Omental fat pad (tissue), 4 donors: ENCODE results near the gene MOBP. TPM values are rescaled to one million over a fixed set of nuclear protein-coding genes. Genes with fewer than 3 reads are reported as not detected.

ENCODE experiments used
- ATAC-seq: fragments of 150-250 bp; one replicate; pipeline ENCODE4 v1.9.1; 2016; ENCODE audit warnings: mild to moderate bottlenecking, moderate library complexity; ENCODE audit not compliant: low FRiP score
- DNase-seq: peaks from one replicate; pipeline ENCODE4 v3.0.0-alpha.2; 2019; ENCODE audit warnings: low spot score
- CTCF ChIP-seq, 3 donors: fragments of 450-650 bp; IDR thresholded peaks; one replicate each; pipeline ENCODE4 v1.5.1; 2016 to 2017; ENCODE audit warnings: antibody characterized with exemption in 3 of 3, mild to moderate bottlenecking in 3 of 3, moderate library complexity in 2 of 3
- total RNA-seq, 4 donors: library from RNA; depleted of rRNA; stranded (reverse); fragments of >200 nt; gene quantifications; one replicate each; pipeline ENCODE4 v1.1.0, GENCODE V29; 2016

The MOBP gene
- total RNA-seq, 4 donors from 2014 or later: 0.09 TPM; not detected in 3

GRCh38 chr3:39428745-39429201 is 38.7 kb upstream of the MOBP start:
- ATAC-seq: no peak
- no peak for TF ChIP-seq CTCF (IDR thresholded peaks at IDR 0.05)
- DNase-seq: no peak

DNA sequence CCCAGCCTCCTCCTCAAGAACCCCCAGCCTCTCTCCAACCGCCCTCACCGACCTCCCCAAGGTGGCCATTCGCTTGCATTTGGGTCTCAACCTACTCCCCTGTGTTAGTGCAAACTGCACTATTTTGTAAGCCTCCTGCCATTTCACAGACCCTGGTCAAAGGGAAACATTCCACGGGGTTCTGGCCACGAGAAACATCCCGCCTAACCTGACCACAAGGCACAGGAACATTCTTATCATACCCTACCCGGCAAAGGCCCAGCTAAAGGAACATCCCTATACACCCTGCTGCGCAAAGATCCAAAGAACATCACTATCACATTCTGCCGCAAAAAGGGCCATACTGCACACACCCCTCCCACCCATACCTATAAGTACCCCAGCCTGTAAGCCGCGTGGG is 38.0 kb upstream of the MOBP start:
- TF ChIP-seq CTCF (IDR thresholded peaks at IDR 0.05): no peak
- no peak for ATAC-seq
- no peak for DNase-seq

DNA sequence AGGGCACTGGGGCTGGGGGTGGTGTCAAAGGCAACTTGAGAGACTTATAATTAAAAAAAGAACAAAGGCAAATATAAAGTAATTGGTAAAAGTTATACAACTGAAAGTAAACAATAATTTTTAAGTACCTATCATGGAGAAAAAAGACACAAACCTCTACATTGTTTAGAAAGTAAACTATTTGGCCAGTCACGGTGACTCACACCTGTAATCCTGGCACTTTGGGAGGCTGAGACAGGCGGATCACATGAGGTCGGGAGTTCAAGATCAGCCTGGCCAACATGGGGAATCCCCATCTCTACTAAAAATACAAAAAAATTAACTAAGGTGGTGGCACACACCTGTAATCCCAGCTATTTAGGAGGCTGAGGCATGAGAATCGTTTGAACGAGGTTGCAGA is 35.1 kb upstream of the MOBP start:
- DNase-seq: no peak
- no peak for TF ChIP-seq CTCF (IDR thresholded peaks at IDR 0.05)
- ATAC-seq: no peak

GRCh38 chr3:39433642-39434041 is 33.8 kb upstream of the MOBP start:
- ATAC-seq: peak; percentile 27

DNA sequence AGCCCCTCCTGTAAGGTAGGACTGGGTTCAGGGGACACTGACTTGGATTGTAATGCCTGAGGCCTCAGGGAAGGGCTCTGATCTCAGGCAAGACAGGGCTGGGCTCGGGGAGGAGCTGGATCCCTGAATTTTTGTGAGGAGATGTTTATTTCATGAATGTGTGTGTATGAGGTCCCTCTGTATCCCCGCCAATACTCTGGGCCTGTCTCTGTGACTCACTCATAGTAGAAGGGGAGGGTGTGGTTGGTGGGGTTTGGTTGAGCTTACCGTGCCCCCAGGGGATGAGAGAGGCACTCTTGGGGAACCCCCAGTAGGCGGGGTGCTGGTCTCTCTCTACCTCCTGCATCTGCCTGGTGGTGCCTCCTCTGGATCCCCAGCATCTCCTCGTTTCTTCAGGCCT is 32.9 kb upstream of the MOBP start:
- ATAC-seq (no peak), DNase-seq (no peak)
- TF ChIP-seq CTCF (IDR thresholded peaks at IDR 0.05): no peak

More at GRCh38 chr3:39433642-39434041, 33.8 kb upstream of the MOBP start:
- no peak for DNase-seq
- no peak for TF ChIP-seq CTCF (IDR thresholded peaks at IDR 0.05)

DNA sequence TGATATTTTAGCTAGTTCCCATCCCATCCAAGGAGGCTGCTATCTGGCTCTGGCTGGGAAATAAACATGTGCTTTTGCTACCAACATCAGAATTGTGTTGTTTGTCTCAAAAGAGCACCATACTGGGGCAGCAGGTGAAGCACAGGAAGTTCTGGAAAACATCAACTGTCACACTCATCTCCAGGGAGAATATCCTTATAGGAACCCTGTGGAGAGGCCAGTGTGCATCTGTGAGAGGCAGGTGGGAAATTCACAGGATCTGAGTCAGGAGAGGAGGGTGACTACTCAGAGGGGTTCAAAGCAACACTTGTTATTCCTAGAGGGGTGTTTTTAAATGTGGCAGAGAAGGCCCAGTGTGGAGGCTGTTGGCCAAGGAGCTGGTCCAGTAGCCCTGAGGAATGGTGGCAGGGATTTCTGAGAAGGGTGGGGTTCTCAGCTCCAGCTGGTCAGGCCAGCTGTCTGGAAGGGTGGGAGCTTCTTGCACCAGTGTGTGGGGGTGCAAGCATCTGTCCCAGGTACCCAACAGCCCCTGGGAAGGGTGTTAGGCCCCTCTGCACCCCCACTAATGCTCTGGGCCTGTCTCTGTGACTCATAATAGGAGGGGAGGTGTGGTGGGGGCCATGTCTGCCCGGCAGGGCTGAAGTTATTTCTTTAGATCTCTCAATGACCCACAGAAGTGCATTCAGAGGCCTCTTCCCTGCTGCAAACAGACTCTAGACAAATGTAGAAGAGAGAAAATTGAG is 32.3 kb upstream of the MOBP start:
- DNase-seq (no peak), ATAC-seq (no peak)
- no peak for TF ChIP-seq CTCF (IDR thresholded peaks at IDR 0.05)

GRCh38 chr3:39438880-39439279 is 28.6 kb upstream of the MOBP start:
- no peak for TF ChIP-seq CTCF (IDR thresholded peaks at IDR 0.05)
- DNase-seq: no peak
- ATAC-seq: no peak
